Erythroblast (primary cell): Measurements from ENCODE around the gene RBM38.

ENCODE experiments used
- GATA1 ChIP-seq: IDR thresholded peaks from 2 replicates; pipeline ENCODE4 v1.6.1; 2011; ENCODE audit warnings: low read depth, mild to moderate bottlenecking, control low read depth, low read length, moderate library complexity
- POLR2A ChIP-seq: IDR thresholded peaks from 2 replicates; pipeline ENCODE4 v1.6.1; 2011; ENCODE audit warnings: mild to moderate bottlenecking, low read length

DNA sequence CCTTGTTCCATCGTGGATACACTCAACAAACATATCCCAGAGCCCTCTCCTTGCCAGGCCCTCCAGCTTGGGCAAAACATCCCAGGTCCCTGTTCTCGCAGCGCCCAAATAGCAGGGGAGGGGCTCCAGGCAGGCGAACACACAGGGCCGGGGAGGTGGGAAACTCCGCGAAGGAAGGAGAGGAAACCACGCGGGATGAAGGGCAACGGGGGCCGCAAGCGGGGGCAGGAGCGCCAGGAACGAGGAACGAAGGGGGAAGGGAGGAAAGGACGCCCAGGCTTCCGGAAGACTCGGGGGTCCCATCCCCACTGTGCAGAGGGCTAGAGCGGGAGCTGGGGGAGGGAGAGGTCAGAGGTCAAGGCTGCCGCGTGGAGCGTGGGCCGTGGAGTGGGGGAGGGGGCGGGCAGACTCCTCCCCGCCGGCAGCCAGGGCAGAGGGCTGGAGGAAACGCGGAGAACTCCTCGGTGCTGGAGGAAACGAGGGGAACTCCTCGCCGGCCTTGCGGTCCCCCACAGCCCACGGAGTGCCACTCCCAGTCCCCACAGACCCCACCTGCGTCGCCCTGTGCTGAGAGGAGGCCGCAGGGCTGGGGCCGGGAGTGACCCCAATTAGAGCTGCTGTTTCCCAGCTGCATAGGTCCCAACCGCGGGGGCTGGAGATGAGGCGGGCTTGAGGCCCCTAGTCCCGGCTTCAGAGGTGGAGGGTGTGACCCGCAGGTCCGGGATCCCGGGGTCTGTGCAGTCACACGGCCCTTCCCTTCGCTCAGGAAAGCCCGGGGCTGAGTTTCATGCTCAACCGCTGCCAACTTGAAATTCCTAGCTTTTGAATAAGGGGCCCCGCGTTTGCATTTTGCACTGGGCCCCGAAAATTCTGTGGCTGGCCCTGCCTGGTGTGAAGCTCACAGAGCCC is 1.2 kb upstream of the RBM38 start:
- TF ChIP-seq POLR2A (peak; percentile 46), GATA1 (no peak)
